ENCODE results near the gene ARAP3. TPM values are rescaled to one million over a fixed set of nuclear protein-coding genes. Genes with fewer than 3 reads are reported as not detected.

ARAP3 gene
- total and polyA plus RNA-seq, 5 experiments from 2014 or later: 38.2 to 41.4 TPM; not detected in 3

DNA sequence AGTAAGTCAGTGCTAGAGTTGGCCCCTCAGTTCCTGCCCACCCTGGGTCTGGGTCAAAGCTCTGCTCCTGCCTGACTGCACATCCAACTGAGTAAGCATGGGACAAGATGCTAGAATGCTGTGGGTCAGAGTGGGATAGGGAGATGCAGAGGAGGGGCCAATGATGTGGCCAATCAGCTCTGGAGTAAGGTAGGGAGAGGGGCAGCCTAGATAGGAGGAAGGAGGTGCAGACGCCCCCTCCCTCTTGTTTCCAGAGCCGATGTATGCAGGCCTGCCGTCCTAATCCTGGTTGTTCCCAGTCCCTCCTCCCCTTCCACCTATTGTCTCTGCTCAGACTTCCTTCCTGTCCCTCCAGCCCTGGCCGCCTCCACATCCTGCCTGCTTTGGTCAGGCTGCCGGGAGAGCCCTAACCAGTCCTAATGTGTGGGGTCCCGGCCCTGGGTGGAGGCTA, 1.3 kb downstream of the ARAP3 start:
- Mint-ChIP-seq H3K27ac (peak overlapping the region in 6 of 10 donors; percentile 27 to 89 (median 64)), H3K36me3 (peaks cover 0 to 2% (median 0%) of the 10 kb centered on the region in 3 donors), H3K4me1 (peaks cover 18 to 43% (median 29%) of the 10 kb centered on the region in 4 donors), H3K9me3 (no peaks in the 10 kb centered on the region), H3K27me3 (no peaks in the 10 kb centered on the region), H3K4me3 (peak overlapping the region in 8 of 10 donors; percentile 36 to 83 (median 57))
- ATAC-seq (no peak), DNase-seq (no peak)
- POLR2A ChIA-PET: interaction anchor here (1.0 to 1.4 kb wide), 4 partner anchors 10 to 280 kb away, joined by 3 to 4 read pairs (median 4); partner anchors contain the start of gene DELE1

DNA sequence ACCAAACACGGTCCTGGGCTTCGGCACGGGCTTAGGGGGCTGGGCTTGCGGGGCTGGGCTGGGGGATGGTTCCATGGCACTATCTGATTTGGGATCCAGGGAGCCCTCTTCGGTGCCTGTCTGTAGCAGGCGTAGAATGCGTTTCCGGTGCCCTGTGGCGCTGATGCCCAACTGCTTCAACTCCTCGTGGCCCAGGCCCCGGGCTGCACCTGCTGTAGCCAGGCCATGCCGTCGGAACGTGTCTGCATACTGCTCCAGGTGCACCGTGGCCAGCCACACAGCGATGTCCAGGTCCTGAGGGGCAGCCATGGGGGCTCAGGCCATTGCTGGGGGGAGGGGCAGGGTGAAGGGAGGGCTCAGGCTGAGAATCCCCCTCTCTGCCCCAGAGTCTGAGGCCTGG, 1.9 kb downstream of the ARAP3 start:
- H3K9me3 Mint-ChIP-seq: no peaks in the 10 kb centered on the region
- H3K27ac Mint-ChIP-seq: peak overlapping the region in 1 of 10 donors; percentile 87
- no peaks in the 10 kb centered on the region for H3K27me3 Mint-ChIP-seq
- no peak for ATAC-seq
- peaks cover 18 to 38% (median 29%) of the 10 kb centered on the region in 4 donors for H3K4me1 Mint-ChIP-seq
- peak overlapping the region in 1 of 10 donors; percentile 34 for H3K4me3 Mint-ChIP-seq
- POLR2A ChIA-PET: interaction anchor here (1.2 to 1.4 kb wide), 2 partner anchors 17 to 281 kb away, joined by 3 read pairs; no protein-coding TSS in a partner anchor
- DNase-seq: no peak
- peaks cover 0 to 2% (median 0%) of the 10 kb centered on the region in 3 donors for H3K36me3 Mint-ChIP-seq

DNA sequence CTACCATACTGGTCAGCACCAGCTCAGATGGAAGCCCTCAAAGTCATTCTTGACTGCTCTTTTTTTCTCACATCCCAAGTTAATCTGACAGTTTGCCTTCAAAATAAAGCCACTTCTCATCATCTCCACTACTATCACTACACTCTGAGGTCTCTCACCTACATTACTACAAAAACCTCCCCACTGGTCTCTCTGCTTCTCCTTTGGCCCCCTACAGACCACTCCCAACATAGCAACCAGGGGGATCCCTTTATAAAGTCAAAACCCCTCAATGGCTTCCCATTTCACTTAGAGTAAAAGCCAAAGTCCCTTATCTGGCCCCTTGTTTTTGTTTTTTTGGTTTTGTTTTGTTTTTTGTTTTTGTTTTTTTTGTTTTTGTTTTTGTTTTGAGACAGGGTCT, 4.6 kb downstream of the ARAP3 start:
- DNase-seq (no peak), ATAC-seq (no peak)
- peaks cover 0 to 1% (median 0%) of the 10 kb centered on the region in 5 donors for H3K27me3 Mint-ChIP-seq
- POLR2A ChIA-PET: interaction anchor here (0.6 kb wide), 1 partner anchor 213 kb away, joined by 3 read pairs; no protein-coding TSS in a partner anchor
- H3K4me1 Mint-ChIP-seq: peaks cover 12 to 16% (median 14%) of the 10 kb centered on the region in 4 donors
- H3K9me3 Mint-ChIP-seq: no peaks in the 10 kb centered on the region
- peak overlapping the region in 1 of 10 donors; percentile 1 for H3K27ac Mint-ChIP-seq
- no peak overlapping the region for H3K4me3 Mint-ChIP-seq
- peaks cover 0 to 2% (median 0%) of the 10 kb centered on the region in 3 donors for H3K36me3 Mint-ChIP-seq

DNA sequence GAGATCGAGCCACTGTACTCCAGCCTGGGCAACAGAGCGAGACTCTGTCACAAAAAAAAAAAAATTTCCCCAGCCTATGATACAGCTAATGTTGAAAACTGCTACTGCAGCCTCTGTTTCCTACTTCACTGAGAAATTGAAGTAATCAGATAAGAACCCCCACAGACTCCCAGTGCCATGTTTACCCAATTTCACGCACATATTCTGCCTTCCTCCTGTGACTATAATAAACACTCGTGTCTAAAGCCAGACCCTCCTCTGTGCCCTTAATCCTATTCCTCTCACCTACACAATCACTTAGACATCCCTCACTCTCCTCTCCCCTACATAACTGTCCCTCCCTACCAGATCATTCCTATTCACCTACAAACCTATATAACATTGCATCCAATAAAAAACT, 6.4 kb downstream of the ARAP3 start:
- DNase-seq (no peak), ATAC-seq (no peak)
- no peak overlapping the region for H3K27ac Mint-ChIP-seq
- H3K9me3 Mint-ChIP-seq: no peaks in the 10 kb centered on the region
- peaks cover 0 to 4% (median 3%) of the 10 kb centered on the region in 4 donors for H3K4me1 Mint-ChIP-seq
- no peak overlapping the region for H3K4me3 Mint-ChIP-seq
- H3K36me3 Mint-ChIP-seq: peaks cover 0 to 2% (median 0%) of the 10 kb centered on the region in 3 donors
- peaks cover 0 to 1% (median 0%) of the 10 kb centered on the region in 5 donors for H3K27me3 Mint-ChIP-seq
- POLR2A ChIA-PET: no interaction called here

DNA sequence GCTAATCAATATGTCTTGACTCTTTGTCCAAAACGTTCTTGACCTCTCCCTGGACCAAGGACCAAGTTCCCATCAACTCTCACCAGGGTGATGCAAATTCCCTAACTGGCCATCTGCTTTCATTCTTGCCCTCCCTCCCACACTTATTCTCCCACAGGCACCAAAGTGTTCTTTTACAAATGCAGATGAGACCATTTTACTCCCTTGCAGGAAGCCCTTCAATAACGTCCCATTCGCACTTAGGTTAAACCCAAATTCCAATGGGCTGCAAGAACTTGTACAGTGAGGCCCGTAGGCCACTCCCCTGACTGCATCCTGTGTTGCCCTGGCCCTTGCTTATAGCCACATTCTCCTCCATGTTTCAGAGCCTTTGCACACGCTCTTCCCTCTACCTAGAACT, 7.3 kb downstream of the ARAP3 start:
- H3K9me3 Mint-ChIP-seq: no peaks in the 10 kb centered on the region
- H3K27me3 Mint-ChIP-seq: peaks cover 0 to 1% (median 0%) of the 10 kb centered on the region in 5 donors
- H3K4me3 Mint-ChIP-seq: no peak overlapping the region
- H3K27ac Mint-ChIP-seq: no peak overlapping the region
- peaks cover 0 to 3% (median 0%) of the 10 kb centered on the region in 4 donors for H3K4me1 Mint-ChIP-seq
- POLR2A ChIA-PET: no interaction called here
- no peak for ATAC-seq
- DNase-seq: no peak
- peaks cover 0 to 2% (median 0%) of the 10 kb centered on the region in 3 donors for H3K36me3 Mint-ChIP-seq

DNA sequence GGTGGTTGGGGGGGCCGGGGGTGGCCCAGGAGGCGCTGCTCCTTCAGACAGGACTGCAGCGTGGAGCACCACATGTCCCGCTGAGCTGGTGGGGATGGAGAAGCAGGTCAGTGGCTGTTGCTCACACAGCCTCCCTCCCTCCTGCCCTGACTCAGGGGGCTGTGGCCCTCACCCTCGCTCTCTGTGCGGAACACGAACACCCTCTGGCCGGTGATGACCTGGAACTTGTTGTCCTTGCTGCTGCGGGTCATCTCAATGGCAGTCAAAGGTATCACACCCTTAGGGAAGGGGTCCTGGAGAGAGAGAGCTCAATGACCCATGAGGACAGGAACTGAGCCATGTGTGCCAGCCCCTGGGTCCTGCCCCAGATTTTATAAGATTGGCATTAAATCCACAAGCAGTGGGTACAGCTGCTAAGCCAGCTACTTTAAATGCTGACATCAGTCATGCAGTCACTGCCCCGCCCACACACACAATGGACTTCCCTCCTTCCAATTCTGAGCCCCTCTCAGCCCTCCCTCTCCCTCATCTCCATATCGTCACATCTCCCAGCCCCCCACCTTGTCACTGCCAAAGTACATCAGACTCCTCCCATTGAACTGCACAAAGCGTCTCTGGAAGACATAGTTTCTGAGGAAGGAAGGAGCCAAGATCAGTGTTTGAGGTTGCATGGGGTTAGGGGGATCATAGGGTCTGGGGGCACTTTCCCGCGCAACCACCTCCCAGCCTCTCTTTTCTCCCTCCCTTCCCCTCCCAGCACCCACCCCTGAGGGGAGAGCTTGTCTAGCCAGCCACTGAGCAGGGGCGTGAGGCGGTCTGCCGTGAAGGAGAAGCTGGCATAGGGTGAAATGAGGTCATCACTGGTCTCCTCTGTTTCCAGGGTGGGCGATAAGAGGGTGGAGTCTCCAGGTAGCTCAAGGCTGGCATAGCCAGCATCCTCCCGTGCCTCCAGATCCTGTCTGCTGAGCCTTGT, 8.9 kb downstream of the ARAP3 start:
- H3K4me1 Mint-ChIP-seq: peaks cover 0 to 3% (median 0%) of the 10 kb centered on the region in 4 donors
- H3K27me3 Mint-ChIP-seq: peaks cover 0 to 1% (median 0%) of the 10 kb centered on the region in 5 donors
- no peaks in the 10 kb centered on the region for H3K9me3 Mint-ChIP-seq
- ATAC-seq (no peak), DNase-seq (peak in 1 of 10 donors; percentile 62)
- peaks cover 0 to under 1% (median 0%) of the 10 kb centered on the region in 3 donors for H3K36me3 Mint-ChIP-seq
- POLR2A ChIA-PET: interaction anchor here (0.7 to 1.2 kb wide), 2 partner anchors 274 to 296 kb away, joined by 3 read pairs; no protein-coding TSS in a partner anchor
- H3K4me3 Mint-ChIP-seq: no peak overlapping the region
- no peak overlapping the region for H3K27ac Mint-ChIP-seq

DNA sequence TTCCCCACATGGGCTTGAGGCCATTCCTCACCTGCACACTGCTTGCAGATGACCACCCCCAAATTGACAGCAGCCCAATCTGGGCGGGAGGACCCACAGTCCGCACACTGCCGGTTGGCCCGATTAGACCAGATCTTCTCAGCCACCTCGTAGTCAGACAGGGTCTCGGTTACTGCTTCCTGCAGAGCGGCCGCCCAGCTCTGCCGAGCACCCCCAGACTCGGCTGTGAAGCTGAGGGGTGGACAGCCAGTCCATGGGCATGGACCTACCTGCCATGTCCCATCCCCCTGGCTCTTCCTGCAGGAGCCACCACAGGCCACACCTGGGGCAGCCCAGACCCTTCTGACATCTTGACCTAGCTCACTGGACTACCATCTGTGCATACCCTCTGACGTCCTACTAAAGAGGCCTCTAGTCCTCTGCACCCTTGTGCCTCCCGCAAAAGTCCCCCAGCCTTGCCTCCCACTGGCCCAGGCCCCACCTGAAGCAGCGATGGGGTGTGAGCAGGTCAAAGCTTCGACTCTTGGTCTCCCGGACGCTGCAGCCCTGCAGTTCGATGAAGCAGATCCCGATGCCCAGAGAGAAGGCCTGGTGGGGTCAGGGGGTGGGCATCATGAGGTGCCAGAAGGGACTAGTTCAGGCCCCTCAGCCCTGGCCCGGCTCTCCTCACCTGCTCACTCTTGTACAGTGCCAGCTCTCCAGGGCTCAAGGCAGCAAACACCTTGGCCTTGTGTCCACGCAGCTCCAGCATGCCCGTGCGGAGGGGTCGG, 9.8 kb downstream of the ARAP3 start:
- DNase-seq (peak in 1 of 10 donors; percentile 45), ATAC-seq (no peak)
- no peak overlapping the region for H3K4me3 Mint-ChIP-seq
- H3K9me3 Mint-ChIP-seq: no peaks in the 10 kb centered on the region
- H3K27me3 Mint-ChIP-seq: peaks cover 0 to 1% (median 0%) of the 10 kb centered on the region in 5 donors
- no peak overlapping the region for H3K27ac Mint-ChIP-seq
- no peaks in the 10 kb centered on the region for H3K36me3 Mint-ChIP-seq
- H3K4me1 Mint-ChIP-seq: peaks cover 0 to 3% (median 0%) of the 10 kb centered on the region in 4 donors
- POLR2A ChIA-PET: interaction anchor here (1.2 kb wide), 1 partner anchor 297 kb away, joined by 3 read pairs; no protein-coding TSS in a partner anchor

DNA sequence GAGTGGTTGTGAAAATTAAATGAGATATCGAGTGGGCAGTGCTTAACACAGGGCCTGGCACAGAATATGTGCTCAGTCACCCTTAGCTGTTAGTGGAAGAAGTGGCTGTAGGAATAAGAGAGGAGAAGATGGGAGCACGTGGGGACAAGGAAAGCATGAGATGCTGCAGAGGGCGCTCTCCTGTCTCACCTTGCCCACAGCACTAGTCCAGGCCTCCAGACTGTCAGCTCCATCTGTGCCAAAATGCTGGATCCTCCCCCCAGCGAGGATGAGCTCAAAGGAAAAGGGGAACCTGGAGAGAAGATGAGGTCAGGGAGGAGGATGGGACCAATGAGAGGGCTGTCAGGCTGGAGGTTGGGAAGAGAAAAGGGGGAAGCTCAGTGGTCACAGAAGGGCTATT, 12.5 kb downstream of the ARAP3 start:
- Mint-ChIP-seq H3K4me1 (peaks cover 4 to 6% (median 5%) of the 10 kb centered on the region in 4 donors), H3K27ac (peak overlapping the region in 1 of 10 donors; percentile 43), H3K36me3 (no peaks in the 10 kb centered on the region), H3K9me3 (no peaks in the 10 kb centered on the region), H3K27me3 (no peaks in the 10 kb centered on the region), H3K4me3 (no peak overlapping the region)
- POLR2A ChIA-PET: interaction anchor here (0.6 to 1.1 kb wide), 4 partner anchors 14 to 254 kb away, joined by 3 to 5 read pairs (median 4); partner anchors contain the start of gene DELE1
- no peak for ATAC-seq
- peak in 1 of 10 donors; percentile 36 for DNase-seq

DNA sequence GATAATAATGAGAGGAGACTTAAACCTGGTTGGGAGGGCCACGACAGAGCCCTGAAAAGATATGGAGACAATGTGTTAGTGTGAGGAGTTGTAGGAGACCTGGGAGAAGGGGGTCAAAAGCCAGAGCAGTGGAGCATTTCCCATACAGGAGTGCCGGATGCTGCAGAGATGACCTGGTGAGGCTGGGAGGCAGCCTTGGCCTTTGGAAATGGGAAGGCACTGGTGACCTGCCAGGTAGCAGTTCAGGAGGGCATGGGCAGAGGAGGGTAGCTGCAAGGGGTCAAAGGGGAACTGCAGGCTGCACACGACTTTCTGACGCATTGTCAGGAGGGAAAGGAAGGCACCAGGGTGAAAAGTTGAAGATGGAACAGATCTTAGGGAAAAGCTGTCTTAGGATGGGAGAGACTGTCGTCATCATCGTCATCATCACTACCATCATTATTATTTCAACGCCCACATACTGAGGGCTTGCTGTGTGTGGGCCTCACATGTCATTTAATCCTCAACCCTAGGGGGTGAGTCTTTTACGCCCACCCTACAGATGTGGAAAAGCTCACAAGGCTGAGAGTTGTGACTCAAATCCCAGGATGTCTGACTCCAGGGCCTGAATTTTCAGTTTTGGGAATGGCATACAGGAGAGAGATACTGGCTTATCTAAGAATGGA, 13.3 kb downstream of the ARAP3 start:
- ATAC-seq (no peak), DNase-seq (no peak)
- H3K4me3 Mint-ChIP-seq: no peak overlapping the region
- peak overlapping the region in 3 of 10 donors; percentile 59 to 70 (median 66) for H3K27ac Mint-ChIP-seq
- no peaks in the 10 kb centered on the region for H3K36me3 Mint-ChIP-seq
- H3K27me3 Mint-ChIP-seq: no peaks in the 10 kb centered on the region
- no peaks in the 10 kb centered on the region for H3K9me3 Mint-ChIP-seq
- H3K4me1 Mint-ChIP-seq: peaks cover 4 to 6% (median 5%) of the 10 kb centered on the region in 4 donors
- POLR2A ChIA-PET: interaction anchor here (0.6 to 1.1 kb wide), 3 partner anchors 14 to 255 kb away, joined by 3 to 5 read pairs (median 4); partner anchors contain the start of gene DELE1

DNA sequence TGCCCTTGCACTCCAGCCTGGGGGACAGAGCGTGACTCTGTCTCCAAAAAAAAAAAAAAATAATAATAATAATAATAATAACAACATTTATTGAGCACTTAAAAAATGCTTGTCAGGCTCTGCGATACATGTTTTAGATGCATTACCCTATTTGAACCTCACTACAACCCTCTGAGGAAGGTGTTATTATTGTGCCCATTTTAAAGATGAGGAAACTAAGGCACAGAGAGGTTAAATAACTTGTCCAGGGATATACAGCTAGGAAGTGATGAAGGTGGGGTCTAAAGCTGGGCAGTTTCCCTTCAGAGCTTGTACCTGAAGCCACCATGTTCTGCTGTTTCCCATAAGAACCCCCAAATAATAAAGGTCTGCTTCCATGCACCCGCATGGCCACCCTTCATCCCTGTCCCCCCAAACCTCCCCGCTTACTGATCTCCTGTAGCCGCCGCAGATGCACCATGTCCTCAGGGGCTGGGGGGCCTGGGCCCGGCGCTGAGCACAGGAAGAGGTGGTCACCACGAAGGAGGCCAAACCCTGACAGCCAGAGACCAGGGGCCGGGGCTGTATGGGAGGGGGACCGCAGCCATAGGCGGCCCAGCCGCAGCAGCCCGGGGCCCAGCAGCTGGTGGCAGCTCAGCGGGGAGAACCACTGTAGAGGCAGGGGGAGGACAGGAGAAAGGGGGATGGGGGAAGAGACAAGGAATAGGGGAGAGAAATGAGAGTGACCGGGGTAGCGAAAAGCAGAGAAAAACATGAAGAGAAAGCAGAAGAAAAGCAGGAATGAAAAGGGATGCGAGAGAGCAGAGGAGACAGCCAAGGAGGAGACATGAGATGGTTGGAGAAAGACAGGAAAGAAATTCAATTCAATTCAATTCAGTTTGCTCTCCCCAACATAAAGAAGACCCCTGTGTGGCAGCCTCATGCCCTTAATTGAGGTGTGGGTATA, 15.8 kb downstream of the ARAP3 start:
- no peaks in the 10 kb centered on the region for H3K9me3 Mint-ChIP-seq
- H3K27me3 Mint-ChIP-seq: no peaks in the 10 kb centered on the region
- POLR2A ChIA-PET: interaction anchor here (0.6 to 0.7 kb wide), 3 partner anchors 91 to 324 kb away, joined by 3 read pairs; no protein-coding TSS in a partner anchor
- no peaks in the 10 kb centered on the region for H3K36me3 Mint-ChIP-seq
- H3K4me1 Mint-ChIP-seq: peaks cover 4 to 6% (median 5%) of the 10 kb centered on the region in 4 donors
- DNase-seq: peak in 1 of 10 donors; percentile 56
- no peak overlapping the region for H3K27ac Mint-ChIP-seq
- ATAC-seq: no peak
- no peak overlapping the region for H3K4me3 Mint-ChIP-seq
